ENCODE data around the gene GEMIN2.

Gene GEMIN2

GRCh38 chr14:39154594-39155189 is 40.6 kb downstream of the GEMIN2 start:
- H3K27ac ChIP-seq (ENCODE audit: extremely low read depth, low read depth, low read length): no peak overlapping the region
- H3K4me3 ChIP-seq (ENCODE audit: low read depth, low read length): no peak overlapping the region
- no peak for TF ChIP-seq ZBTB44 (tag by site-specific recombination; IDR thresholded peaks at IDR 0.05)
- H3K4me1 ChIP-seq (ENCODE audit: control insufficient read depth, insufficient read depth, low read length): no peaks in the 10 kb centered on the region
- no peaks in the 10 kb centered on the region for H3K9me3 ChIP-seq (ENCODE audit: control insufficient read depth, insufficient read depth, low read depth, low read length)
- peaks cover 53 to 62% of the 10 kb centered on the region in 2 experiments for H3K36me3 ChIP-seq (ENCODE audit: control insufficient read depth in 2 of 2, insufficient read depth in 1 of 2, low read length in 2 of 2)
- POLR2A ChIA-PET: interaction anchor here (3.6 kb wide), 1 partner anchor 15 kb away, joined by 18 read pairs; the partner anchor contains the start of gene TRAPPC6B
- CTCF ChIA-PET: no interaction called here

- H3K4me3 ChIP-seq (ENCODE audit: low read depth, low read length): no peak overlapping the region
- H3K27ac ChIP-seq (ENCODE audit: extremely low read depth, low read depth, low read length): no peak overlapping the region
- ChIA-PET POLR2A (interaction anchor here (0.7 to 2.2 kb wide), 3 partner anchors 13 to 110 kb away, joined by 3 to 11 read pairs (median 3); partner anchors contain the start of gene TRAPPC6B), CTCF (no interaction called here)
- TF ChIP-seq PRDM1 (tag by site-specific recombination; IDR thresholded peaks at IDR 0.05): no peak
- no peak for TF ChIP-seq ZNF274 (IDR thresholded peaks at IDR 0.05; ENCODE audit: low read length)
- no peak for TF ChIP-seq ZNF274 (tag by site-specific recombination; IDR thresholded peaks at IDR 0.05; ENCODE audit: borderline replicate concordance)
- no peak for TF ChIP-seq ZBTB49 (tag by site-specific recombination; IDR thresholded peaks at IDR 0.05; ENCODE audit: low read depth)
- TF ChIP-seq ZBTB20 (tag by site-specific recombination; IDR thresholded peaks at IDR 0.05): no peak
- TF ChIP-seq ZNF37A (tag by site-specific recombination; IDR thresholded peaks at IDR 0.05): no peak
- TF ChIP-seq PRDM4 (tag by site-specific recombination; IDR thresholded peaks at IDR 0.05): no peak
- peaks cover 35 to 61% of the 10 kb centered on the region in 2 experiments for H3K36me3 ChIP-seq (ENCODE audit: control insufficient read depth in 2 of 2, insufficient read depth in 1 of 2, low read length in 2 of 2)
- no peaks in the 10 kb centered on the region for H3K4me1 ChIP-seq (ENCODE audit: control insufficient read depth, insufficient read depth, low read length)
- no peaks in the 10 kb centered on the region for H3K9me3 ChIP-seq (ENCODE audit: control insufficient read depth, insufficient read depth, low read depth, low read length)
Measured at GRCh38 chr14:39157491-39157890, 43.4 kb downstream of the GEMIN2 start.

GRCh38 chr14:39158222-39158858 is 44.2 kb downstream of the GEMIN2 start:
- CTCF ChIA-PET: interaction anchor here (0.5 kb wide), 1 partner anchor 10 kb away, joined by 4 read pairs; no protein-coding TSS in a partner anchor
- peaks cover 31 to 57% of the 10 kb centered on the region in 2 experiments for H3K36me3 ChIP-seq (ENCODE audit: control insufficient read depth in 2 of 2, insufficient read depth in 1 of 2, low read length in 2 of 2)
- TF ChIP-seq ZNF513 (tag by site-specific recombination; IDR thresholded peaks at IDR 0.05) (no peak), ZFP3 (tag by site-specific recombination; IDR thresholded peaks at IDR 0.05; ENCODE audit: low read depth) (no peak), ZNF585B (tag by site-specific recombination; IDR thresholded peaks at IDR 0.05) (no peak), ZNF404 (tag by site-specific recombination; IDR thresholded peaks at IDR 0.05) (no peak), KLF1 (tag by site-specific recombination; IDR thresholded peaks at IDR 0.05) (no peak), ZNF629 (tag by site-specific recombination; IDR thresholded peaks at IDR 0.05) (no peak), ZNF768 (tag by site-specific recombination; IDR thresholded peaks at IDR 0.05) (no peak), ZNF449 (tag by site-specific recombination; IDR thresholded peaks at IDR 0.05) (no peak), GLI4 (tag by site-specific recombination; IDR thresholded peaks at IDR 0.05) (no peak), ZNF16 (tag by site-specific recombination; IDR thresholded peaks at IDR 0.05; ENCODE audit: low read depth) (no peak), ZSCAN16 (tag by site-specific recombination; IDR thresholded peaks at IDR 0.05) (no peak), ZNF747 (tag by site-specific recombination; IDR thresholded peaks at IDR 0.05) (no peak), ZNF580 (tag by site-specific recombination; IDR thresholded peaks at IDR 0.05) (no peak)

More at GRCh38 chr14:39158222-39158858, 44.2 kb downstream of the GEMIN2 start:
- POLR2A ChIA-PET: interaction anchor here (1.4 to 2.2 kb wide), 2 partner anchors 12 to 109 kb away, joined by 3 to 11 read pairs; partner anchors contain the start of gene TRAPPC6B
- Histone ChIP-seq H3K4me3 (ENCODE audit: low read depth, low read length) (no peak overlapping the region), H3K27ac (ENCODE audit: extremely low read depth, low read depth, low read length) (no peak overlapping the region), H3K9me3 (ENCODE audit: control insufficient read depth, insufficient read depth, low read depth, low read length) (no peaks in the 10 kb centered on the region), H3K4me1 (ENCODE audit: control insufficient read depth, insufficient read depth, low read length) (no peaks in the 10 kb centered on the region)

Data from HEK293 (cell line).